ENCODE results near the gene DCUN1D1. TPM values are rescaled to one million over a fixed set of nuclear protein-coding genes. Genes with fewer than 3 reads are reported as not detected.

Gene DCUN1D1
- total and polyA plus RNA-seq, 2 of the 13 experiments (the other 11 are each of a cell fraction or from before 2014, with no cell fraction given): 10.5 to 39.7 TPM

DNA sequence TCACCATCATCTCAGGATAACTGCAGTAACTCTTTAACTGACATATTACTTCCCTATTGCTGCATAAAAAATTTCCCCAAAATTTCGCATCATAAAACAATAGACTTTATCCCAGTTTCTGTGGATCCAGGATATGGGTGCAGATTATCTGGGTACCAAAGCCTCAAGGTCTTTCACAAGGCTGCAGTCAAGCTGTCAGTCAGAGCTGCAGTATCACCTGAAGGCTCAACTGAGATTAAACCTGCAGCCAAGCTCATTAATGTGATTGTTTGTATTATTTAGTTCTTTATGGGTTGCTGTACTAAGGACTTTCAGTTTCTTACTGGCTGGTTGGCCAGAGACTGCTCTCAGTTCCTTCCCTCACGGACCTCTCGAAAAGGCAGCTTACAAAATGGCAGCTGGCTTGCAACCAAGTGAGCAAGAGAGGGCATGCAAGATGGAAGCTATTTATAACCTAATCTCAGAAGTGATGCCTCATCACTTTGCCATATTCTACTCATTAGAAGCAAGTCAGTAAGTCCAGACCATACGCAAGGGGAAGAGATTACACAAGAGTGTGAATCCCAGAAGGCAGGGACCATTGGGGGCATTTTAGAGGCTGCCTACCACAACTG lies 54.9 kb downstream of the DCUN1D1 start:
- ATAC-seq (no peak), FAIRE-seq (no peak), DNase-seq (ENCODE audit: low spot score) (no peak)
- H3K36me3 ChIP-seq (replicated peaks in 1 of 2; ENCODE audit: control insufficient read depth in 1 of 2, insufficient read depth in 2 of 2, low read length in 2 of 2): no peaks in the 10 kb centered on the region
- no peaks in the 10 kb centered on the region for H3K4me1 ChIP-seq (ENCODE audit: insufficient read depth, low read length)
- 98% methylated on average over 4 of the region's 4 CpGs for WGBS (ENCODE audit: low lambda C conversion rate)
- intact Hi-C loops (cut with micrococcal nuclease; ENCODE audit: unreplicated experiment) (no loop called here), in situ Hi-C loops (cut with HindIII; ENCODE audit: extremely low pct_ligation_motif_present, low pct_unique_long_range_greater_than_20kb) (no loop called here)
- H3K9ac ChIP-seq (ENCODE audit: insufficient read depth, low read depth, low read length): no peak overlapping the region
- no peak overlapping the region for H3K4me2 ChIP-seq (ENCODE audit: low read depth, low read length)
- ChIA-PET POLR2A (no interaction called here), CTCF (ENCODE audit: low intra/inter-chr PET ratio, low total read pairs) (no interaction called here)
- H2AFZ ChIP-seq (ENCODE audit: low read length): no peak overlapping the region
- no peaks in the 10 kb centered on the region for H3K79me2 ChIP-seq (ENCODE audit: insufficient read depth, low read length)
- no peaks in the 10 kb centered on the region for H3K9me3 ChIP-seq (ENCODE audit: low read length)
- no peak overlapping the region for H3K4me3 ChIP-seq (replicated peaks in 1 of 3; ENCODE audit: insufficient read depth in 1 of 3, low read depth in 2 of 3, low read length in 3 of 3)
- H3K27ac ChIP-seq (ENCODE audit: extremely low read length, insufficient read depth, low read length): no peak overlapping the region
- no peaks in the 10 kb centered on the region for H4K20me1 ChIP-seq (ENCODE audit: insufficient read depth, low read length)
- H3K27me3 ChIP-seq (ENCODE audit: control insufficient read depth in 1 of 2, insufficient read depth in 2 of 2, low read length in 2 of 2): no peaks in the 10 kb centered on the region
- BruUV-seq (replicated peaks): no TSS peak
- no peak for TF ChIP-seq SATB2 (CRISPR knock-in tag; IDR thresholded peaks at IDR 0.05)
- no peak for TF ChIP-seq RFX5 (IDR thresholded peaks at IDR 0.05; ENCODE audit: low read depth, low read length)
- TF ChIP-seq ZNF3 (CRISPR knock-in tag; IDR thresholded peaks at IDR 0.05): no peak
- TF ChIP-seq, protein P1, sequence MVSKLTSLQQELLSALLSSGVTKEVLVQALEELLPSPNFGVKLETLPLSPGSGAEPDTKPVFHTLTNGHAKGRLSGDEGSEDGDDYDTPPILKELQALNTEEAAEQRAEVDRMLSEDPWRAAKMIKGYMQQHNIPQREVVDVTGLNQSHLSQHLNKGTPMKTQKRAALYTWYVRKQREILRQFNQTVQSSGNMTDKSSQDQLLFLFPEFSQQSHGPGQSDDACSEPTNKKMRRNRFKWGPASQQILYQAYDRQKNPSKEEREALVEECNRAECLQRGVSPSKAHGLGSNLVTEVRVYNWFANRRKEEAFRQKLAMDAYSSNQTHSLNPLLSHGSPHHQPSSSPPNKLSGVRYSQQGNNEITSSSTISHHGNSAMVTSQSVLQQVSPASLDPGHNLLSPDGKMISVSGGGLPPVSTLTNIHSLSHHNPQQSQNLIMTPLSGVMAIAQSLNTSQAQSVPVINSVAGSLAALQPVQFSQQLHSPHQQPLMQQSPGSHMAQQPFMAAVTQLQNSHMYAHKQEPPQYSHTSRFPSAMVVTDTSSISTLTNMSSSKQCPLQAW (CRISPR knock-in tag; IDR thresholded peaks at IDR 0.05): no peak
- no peak for TF ChIP-seq XBP1 (CRISPR knock-in tag; IDR thresholded peaks at IDR 0.05)
- no peak for TF ChIP-seq ETV5 (CRISPR knock-in tag; IDR thresholded peaks at IDR 0.05; ENCODE audit: borderline replicate concordance)
- no peak for TF ChIP-seq KDM5A (IDR thresholded peaks at IDR 0.05; ENCODE audit: borderline replicate concordance, low read length)
- TF ChIP-seq ZBTB38 (CRISPR knock-in tag; IDR thresholded peaks at IDR 0.05): no peak
- no peak for TF ChIP-seq SNAI1 (CRISPR knock-in tag; IDR thresholded peaks at IDR 0.05; ENCODE audit: borderline replicate concordance)
- no peak for TF ChIP-seq ZNF256 (CRISPR knock-in tag; conservative IDR thresholded peaks at IDR 0.05)
- no peak for TF ChIP-seq SMARCC2 (IDR thresholded peaks at IDR 0.05)
- TF ChIP-seq, protein P2, sequence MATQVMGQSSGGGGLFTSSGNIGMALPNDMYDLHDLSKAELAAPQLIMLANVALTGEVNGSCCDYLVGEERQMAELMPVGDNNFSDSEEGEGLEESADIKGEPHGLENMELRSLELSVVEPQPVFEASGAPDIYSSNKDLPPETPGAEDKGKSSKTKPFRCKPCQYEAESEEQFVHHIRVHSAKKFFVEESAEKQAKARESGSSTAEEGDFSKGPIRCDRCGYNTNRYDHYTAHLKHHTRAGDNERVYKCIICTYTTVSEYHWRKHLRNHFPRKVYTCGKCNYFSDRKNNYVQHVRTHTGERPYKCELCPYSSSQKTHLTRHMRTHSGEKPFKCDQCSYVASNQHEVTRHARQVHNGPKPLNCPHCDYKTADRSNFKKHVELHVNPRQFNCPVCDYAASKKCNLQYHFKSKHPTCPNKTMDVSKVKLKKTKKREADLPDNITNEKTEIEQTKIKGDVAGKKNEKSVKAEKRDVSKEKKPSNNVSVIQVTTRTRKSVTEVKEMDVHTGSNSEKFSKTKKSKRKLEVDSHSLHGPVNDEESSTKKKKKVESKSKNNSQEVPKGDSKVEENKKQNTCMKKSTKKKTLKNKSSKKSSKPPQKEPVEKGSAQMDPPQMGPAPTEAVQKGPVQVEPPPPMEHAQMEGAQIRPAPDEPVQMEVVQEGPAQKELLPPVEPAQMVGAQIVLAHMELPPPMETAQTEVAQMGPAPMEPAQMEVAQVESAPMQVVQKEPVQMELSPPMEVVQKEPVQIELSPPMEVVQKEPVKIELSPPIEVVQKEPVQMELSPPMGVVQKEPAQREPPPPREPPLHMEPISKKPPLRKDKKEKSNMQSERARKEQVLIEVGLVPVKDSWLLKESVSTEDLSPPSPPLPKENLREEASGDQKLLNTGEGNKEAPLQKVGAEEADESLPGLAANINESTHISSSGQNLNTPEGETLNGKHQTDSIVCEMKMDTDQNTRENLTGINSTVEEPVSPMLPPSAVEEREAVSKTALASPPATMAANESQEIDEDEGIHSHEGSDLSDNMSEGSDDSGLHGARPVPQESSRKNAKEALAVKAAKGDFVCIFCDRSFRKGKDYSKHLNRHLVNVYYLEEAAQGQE (IDR thresholded peaks at IDR 0.05; ENCODE audit: borderline replicate concordance in 1 of 2, low read depth in 1 of 2, low read length in 2 of 2): no peak
- TF ChIP-seq, protein P3, sequence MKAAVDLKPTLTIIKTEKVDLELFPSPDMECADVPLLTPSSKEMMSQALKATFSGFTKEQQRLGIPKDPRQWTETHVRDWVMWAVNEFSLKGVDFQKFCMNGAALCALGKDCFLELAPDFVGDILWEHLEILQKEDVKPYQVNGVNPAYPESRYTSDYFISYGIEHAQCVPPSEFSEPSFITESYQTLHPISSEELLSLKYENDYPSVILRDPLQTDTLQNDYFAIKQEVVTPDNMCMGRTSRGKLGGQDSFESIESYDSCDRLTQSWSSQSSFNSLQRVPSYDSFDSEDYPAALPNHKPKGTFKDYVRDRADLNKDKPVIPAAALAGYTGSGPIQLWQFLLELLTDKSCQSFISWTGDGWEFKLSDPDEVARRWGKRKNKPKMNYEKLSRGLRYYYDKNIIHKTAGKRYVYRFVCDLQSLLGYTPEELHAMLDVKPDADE (CRISPR knock-in tag; IDR thresholded peaks at IDR 0.05): no peak
- no peak for TF ChIP-seq ZNF547 (CRISPR knock-in tag; IDR thresholded peaks at IDR 0.05)
- TF ChIP-seq ZNF263 (CRISPR knock-in tag; IDR thresholded peaks at IDR 0.05): no peak
- TF ChIP-seq, protein P4, sequence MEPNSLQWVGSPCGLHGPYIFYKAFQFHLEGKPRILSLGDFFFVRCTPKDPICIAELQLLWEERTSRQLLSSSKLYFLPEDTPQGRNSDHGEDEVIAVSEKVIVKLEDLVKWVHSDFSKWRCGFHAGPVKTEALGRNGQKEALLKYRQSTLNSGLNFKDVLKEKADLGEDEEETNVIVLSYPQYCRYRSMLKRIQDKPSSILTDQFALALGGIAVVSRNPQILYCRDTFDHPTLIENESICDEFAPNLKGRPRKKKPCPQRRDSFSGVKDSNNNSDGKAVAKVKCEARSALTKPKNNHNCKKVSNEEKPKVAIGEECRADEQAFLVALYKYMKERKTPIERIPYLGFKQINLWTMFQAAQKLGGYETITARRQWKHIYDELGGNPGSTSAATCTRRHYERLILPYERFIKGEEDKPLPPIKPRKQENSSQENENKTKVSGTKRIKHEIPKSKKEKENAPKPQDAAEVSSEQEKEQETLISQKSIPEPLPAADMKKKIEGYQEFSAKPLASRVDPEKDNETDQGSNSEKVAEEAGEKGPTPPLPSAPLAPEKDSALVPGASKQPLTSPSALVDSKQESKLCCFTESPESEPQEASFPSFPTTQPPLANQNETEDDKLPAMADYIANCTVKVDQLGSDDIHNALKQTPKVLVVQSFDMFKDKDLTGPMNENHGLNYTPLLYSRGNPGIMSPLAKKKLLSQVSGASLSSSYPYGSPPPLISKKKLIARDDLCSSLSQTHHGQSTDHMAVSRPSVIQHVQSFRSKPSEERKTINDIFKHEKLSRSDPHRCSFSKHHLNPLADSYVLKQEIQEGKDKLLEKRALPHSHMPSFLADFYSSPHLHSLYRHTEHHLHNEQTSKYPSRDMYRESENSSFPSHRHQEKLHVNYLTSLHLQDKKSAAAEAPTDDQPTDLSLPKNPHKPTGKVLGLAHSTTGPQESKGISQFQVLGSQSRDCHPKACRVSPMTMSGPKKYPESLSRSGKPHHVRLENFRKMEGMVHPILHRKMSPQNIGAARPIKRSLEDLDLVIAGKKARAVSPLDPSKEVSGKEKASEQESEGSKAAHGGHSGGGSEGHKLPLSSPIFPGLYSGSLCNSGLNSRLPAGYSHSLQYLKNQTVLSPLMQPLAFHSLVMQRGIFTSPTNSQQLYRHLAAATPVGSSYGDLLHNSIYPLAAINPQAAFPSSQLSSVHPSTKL (CRISPR knock-in tag; IDR thresholded peaks at IDR 0.05): no peak
